Adrenal gland (tissue), 5 donors: Measurements from ENCODE around the gene ZBTB7C.

Experiments used
- POLR2A ChIP-seq, 2 donors: fragments of 450-650 bp; IDR thresholded peaks; one replicate each; pipeline ENCODE4 v1.6.1; 2017; ENCODE audit warnings: antibody characterized with exemption in 2 of 2, mild to moderate bottlenecking in 2 of 2, moderate library complexity in 1 of 2
- TF ChIP-seq, protein P1 (sequence below), 6 experiments: fragments of 450-650 bp in 4 of 6; fragments of 200-600 bp in 2 of 6; sonication (generic) in 1 of 6; IDR thresholded peaks; 1 replicate in 5 of 6; 2 replicates in 1 of 6; pipeline versions ENCODE4 v1.5.1 to v1.8.0; 2016 to 2021; ENCODE audit warnings: antibody characterized with exemption in 6 of 6, mild to moderate bottlenecking in 2 of 6, moderate library complexity in 1 of 6
- donor health status: DM: no; HTN: no; CAD: no.

DNA sequence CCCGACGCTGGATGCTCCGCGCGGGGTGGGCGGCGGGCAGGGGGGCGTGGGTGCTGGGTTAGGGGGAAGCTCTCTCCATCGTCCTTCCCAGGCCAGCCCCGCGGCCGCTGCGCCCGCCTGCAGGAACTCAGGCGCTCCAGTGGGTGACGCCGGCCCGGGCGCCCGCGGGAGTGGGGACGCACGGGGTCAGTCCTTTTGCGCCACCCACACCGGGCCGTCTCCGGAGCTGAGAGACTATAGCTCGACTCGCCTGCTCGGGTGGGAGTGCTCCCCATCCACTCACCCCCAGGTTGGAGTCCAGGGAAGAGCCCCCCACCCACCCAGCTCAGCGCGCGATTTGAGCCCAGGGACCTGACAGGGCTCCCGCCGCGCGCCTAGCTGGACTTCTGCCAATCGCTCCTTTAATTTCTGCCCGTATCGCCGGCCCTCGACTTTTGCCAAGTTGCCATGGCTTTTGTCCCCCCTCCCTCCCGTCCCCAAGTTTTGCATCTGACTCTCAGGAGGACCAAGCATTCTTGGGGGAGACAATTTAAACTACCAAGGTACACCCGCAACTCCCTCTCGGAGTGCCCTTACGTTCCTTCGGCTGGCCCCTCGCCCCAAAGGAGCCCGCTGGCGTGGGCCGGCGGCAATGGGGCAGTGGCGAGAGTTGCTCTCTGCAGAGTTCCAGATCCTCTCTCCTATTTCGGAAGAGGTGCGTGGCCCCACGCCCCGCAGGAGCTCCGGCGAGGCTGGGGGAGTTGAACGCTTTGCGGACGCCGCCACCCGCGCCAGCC, 272.9 kb downstream of the ZBTB7C start:
- TF ChIP-seq, protein P1, sequence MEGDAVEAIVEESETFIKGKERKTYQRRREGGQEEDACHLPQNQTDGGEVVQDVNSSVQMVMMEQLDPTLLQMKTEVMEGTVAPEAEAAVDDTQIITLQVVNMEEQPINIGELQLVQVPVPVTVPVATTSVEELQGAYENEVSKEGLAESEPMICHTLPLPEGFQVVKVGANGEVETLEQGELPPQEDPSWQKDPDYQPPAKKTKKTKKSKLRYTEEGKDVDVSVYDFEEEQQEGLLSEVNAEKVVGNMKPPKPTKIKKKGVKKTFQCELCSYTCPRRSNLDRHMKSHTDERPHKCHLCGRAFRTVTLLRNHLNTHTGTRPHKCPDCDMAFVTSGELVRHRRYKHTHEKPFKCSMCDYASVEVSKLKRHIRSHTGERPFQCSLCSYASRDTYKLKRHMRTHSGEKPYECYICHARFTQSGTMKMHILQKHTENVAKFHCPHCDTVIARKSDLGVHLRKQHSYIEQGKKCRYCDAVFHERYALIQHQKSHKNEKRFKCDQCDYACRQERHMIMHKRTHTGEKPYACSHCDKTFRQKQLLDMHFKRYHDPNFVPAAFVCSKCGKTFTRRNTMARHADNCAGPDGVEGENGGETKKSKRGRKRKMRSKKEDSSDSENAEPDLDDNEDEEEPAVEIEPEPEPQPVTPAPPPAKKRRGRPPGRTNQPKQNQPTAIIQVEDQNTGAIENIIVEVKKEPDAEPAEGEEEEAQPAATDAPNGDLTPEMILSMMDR (IDR thresholded peaks at IDR 0.05), result peak in 1 of 6 experiments; percentile 12
- no peak for TF ChIP-seq POLR2A (IDR thresholded peaks at IDR 0.05)
